ENCODE results near the gene MTFMT.
"Not testable (repeated sequence)": the region's sequence is repeated elsewhere in the genome, so short reads cannot be mapped to it uniquely, and the experiment has no call there.

MTFMT gene

GRCh38 chr15:65028921-65029735, at the start of gene MTFMT:
Gene MTFMT (minus strand): TSS chr15:65029639. CDS start chr15:65029613, 26 bp downstream.
- FAIRE-seq (no peak), DNase-seq (ENCODE audit: low spot score) (peak; percentile 46)

GRCh38 chr15:65077981-65078352, 48.5 kb upstream of the MTFMT start:
- peak; percentile 6 for DNase-seq (ENCODE audit: low spot score)
- FAIRE-seq, result no peak

- FAIRE-seq, result no peak
- no peak for DNase-seq (ENCODE audit: low spot score)
Observed at GRCh38 chr15:65077291-65077980, 48.0 kb upstream of the MTFMT start.

- no peak for FAIRE-seq
- no peak for DNase-seq (ENCODE audit: low spot score)
Observed at GRCh38 chr15:65076486-65077290, 47.2 kb upstream of the MTFMT start, which contains the start of gene KBTBD13. Gene KBTBD13 (plus strand): TSS chr15:65076746. CDS start chr15:65076816, 70 bp downstream.

GRCh38 chr15:65075607-65076395, 46.4 kb upstream of the MTFMT start:
- not testable (repeated sequence) for FAIRE-seq; DNase-seq (ENCODE audit: low spot score)

GRCh38 chr15:65074946-65075345, 45.5 kb upstream of the MTFMT start:
- not testable (repeated sequence) for FAIRE-seq; DNase-seq (ENCODE audit: low spot score)

GRCh38 chr15:65072617-65073016, 43.2 kb upstream of the MTFMT start:
- DNase-seq (ENCODE audit: low spot score) (no peak), FAIRE-seq (no peak)

GRCh38 chr15:65072027-65072426, 42.6 kb upstream of the MTFMT start:
- FAIRE-seq, result no peak
- no peak for DNase-seq (ENCODE audit: low spot score)

- DNase-seq (ENCODE audit: low spot score) (no peak), FAIRE-seq (no peak)
Observed at GRCh38 chr15:65071381-65071811, 42.0 kb upstream of the MTFMT start.

GRCh38 chr15:65069779-65070546, 40.5 kb upstream of the MTFMT start:
- FAIRE-seq (no peak), DNase-seq (ENCODE audit: low spot score) (no peak)

GRCh38 chr15:65069179-65069578, 39.7 kb upstream of the MTFMT start:
- DNase-seq (ENCODE audit: low spot score), result no peak
- no peak for FAIRE-seq

GRCh38 chr15:65068403-65068788, 39.0 kb upstream of the MTFMT start:
- FAIRE-seq, result no peak
- DNase-seq (ENCODE audit: low spot score), result no peak

GRCh38 chr15:65067645-65068402, 38.4 kb upstream of the MTFMT start, which contains the start of gene RASL12:
Gene RASL12 (minus strand): TSS chr15:65067991. CDS start chr15:65067835, 156 bp downstream.
- FAIRE-seq, result no peak

GRCh38 chr15:65067317-65067644, 37.8 kb upstream of the MTFMT start:
- no peak for FAIRE-seq
- no peak for DNase-seq (ENCODE audit: low spot score)

More at GRCh38 chr15:65067645-65068402, 38.4 kb upstream of the MTFMT start, which contains the start of gene RASL12:
- no peak for DNase-seq (ENCODE audit: low spot score)

- FAIRE-seq, result no peak
- no peak for DNase-seq (ENCODE audit: low spot score)
Observed at GRCh38 chr15:65066635-65067316, 37.3 kb upstream of the MTFMT start.

GRCh38 chr15:65066001-65066634, 36.7 kb upstream of the MTFMT start:
- FAIRE-seq (no peak), DNase-seq (ENCODE audit: low spot score) (peak; percentile 55)

- DNase-seq (ENCODE audit: low spot score), result no peak
- FAIRE-seq, result no peak
Observed at GRCh38 chr15:65062726-65063125, 33.3 kb upstream of the MTFMT start.

- FAIRE-seq (no peak), DNase-seq (ENCODE audit: low spot score) (no peak)
Observed at GRCh38 chr15:65062061-65062460, 32.6 kb upstream of the MTFMT start.

All from RCC 7860 (cell line).